ENCODE data around the gene VPS26C.

Gene VPS26C

Small RNA genes lying within 50 kb of the gene (small RNA-seq; reads per million reads assigned to genes)
- gene RN7SL678P: 0 to 0.09 reads per million in 2 experiments
